Kidney epithelial cell (primary cell): ENCODE results near the gene AAK1. TPM values are rescaled to one million over a fixed set of nuclear protein-coding genes. Genes with fewer than 3 reads are reported as not detected.
"Not testable (repeated sequence)": the region's sequence is repeated elsewhere in the genome, so short reads cannot be mapped to it uniquely, and the experiment has no call there.

ENCODE experiments used
- DNase-seq: peaks from one replicate; pipeline ENCODE4 v3.0.0-alpha.2; 2010; ENCODE audit warnings: low read depth
- H3K27me3 ChIP-seq: 2 replicates; pipeline ENCODE4 v1.6.0; 2011; ENCODE audit warnings: low read length; ENCODE audit not compliant: control insufficient read depth, insufficient read depth
- H3K36me3 ChIP-seq: 2 replicates; pipeline ENCODE4 v1.5.1; 2011; ENCODE audit warnings: low read length; ENCODE audit not compliant: control insufficient read depth, insufficient read depth
- H3K4me3 ChIP-seq: 2 replicates; pipeline ENCODE4 v1.5.1; 2011; ENCODE audit warnings: low read depth, mild to moderate bottlenecking, control low read depth, low read length
- total RNA-seq: library from RNA; depleted of rRNA; stranded (reverse); fragments of >200 nt; gene quantifications from 2 replicates; pipeline ENCODE4 v1.2.3, GENCODE V29; 2015
- TF ChIP-seq, protein P1 (sequence below): IDR thresholded peaks from 2 replicates; pipeline ENCODE4 v1.5.1; 2011; ENCODE audit warnings: mild to moderate bottlenecking, moderate library complexity, low read length, control low read depth, inconsistent platforms; ENCODE audit not compliant: insufficient read depth, poor library complexity, severe bottlenecking

AAK1 gene
- total RNA-seq, 1 donor from 2014 or later = 32.5 TPM

DNA sequence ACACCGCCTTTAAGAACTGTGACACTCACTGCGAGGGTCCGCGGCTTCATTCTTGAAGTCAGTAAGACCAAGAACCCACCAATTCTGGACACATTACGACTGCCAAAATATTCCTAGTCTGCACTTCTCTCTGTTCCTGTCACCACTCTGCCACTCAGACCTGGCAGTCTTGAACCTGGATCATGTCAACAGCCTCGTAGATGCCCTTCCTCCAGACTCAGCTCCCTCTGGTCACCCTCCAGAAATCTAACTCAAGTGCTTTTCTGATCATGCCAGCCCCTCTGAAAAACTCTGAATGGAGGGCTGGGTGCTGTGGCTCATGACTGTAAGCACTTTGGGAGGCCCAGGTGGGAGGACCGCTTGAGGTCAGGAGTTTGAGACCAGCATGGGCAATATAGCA lies 20.3 kb downstream of the AAK1 start:
- Histone ChIP-seq H3K36me3 (no peaks in the 10 kb centered on the region), H3K4me3 (no peak overlapping the region), H3K27me3 (no peaks in the 10 kb centered on the region)
- DNase-seq = no peak
- TF ChIP-seq, protein P1, sequence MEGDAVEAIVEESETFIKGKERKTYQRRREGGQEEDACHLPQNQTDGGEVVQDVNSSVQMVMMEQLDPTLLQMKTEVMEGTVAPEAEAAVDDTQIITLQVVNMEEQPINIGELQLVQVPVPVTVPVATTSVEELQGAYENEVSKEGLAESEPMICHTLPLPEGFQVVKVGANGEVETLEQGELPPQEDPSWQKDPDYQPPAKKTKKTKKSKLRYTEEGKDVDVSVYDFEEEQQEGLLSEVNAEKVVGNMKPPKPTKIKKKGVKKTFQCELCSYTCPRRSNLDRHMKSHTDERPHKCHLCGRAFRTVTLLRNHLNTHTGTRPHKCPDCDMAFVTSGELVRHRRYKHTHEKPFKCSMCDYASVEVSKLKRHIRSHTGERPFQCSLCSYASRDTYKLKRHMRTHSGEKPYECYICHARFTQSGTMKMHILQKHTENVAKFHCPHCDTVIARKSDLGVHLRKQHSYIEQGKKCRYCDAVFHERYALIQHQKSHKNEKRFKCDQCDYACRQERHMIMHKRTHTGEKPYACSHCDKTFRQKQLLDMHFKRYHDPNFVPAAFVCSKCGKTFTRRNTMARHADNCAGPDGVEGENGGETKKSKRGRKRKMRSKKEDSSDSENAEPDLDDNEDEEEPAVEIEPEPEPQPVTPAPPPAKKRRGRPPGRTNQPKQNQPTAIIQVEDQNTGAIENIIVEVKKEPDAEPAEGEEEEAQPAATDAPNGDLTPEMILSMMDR = no peak

DNA sequence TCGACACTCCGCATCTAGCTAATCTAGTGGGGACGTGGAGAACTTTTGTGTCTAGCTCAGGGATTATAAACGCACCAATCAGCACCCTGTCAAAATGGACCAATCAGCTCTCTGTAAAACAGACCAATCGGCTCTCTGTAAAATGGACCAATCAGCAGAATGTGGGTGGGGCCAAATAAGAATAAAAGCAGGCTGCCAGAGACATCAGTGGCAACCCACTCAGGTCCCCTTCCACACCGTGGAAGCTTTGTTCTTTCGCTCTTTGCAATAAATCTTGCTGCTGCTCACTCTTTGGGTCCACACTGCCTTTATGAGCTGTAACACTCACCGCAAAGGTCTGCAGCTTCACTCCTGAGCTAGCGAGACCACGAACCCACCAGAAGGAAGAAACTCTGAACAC lies 20.7 kb downstream of the AAK1 start:
- DNase-seq = not testable (repeated sequence)

DNA sequence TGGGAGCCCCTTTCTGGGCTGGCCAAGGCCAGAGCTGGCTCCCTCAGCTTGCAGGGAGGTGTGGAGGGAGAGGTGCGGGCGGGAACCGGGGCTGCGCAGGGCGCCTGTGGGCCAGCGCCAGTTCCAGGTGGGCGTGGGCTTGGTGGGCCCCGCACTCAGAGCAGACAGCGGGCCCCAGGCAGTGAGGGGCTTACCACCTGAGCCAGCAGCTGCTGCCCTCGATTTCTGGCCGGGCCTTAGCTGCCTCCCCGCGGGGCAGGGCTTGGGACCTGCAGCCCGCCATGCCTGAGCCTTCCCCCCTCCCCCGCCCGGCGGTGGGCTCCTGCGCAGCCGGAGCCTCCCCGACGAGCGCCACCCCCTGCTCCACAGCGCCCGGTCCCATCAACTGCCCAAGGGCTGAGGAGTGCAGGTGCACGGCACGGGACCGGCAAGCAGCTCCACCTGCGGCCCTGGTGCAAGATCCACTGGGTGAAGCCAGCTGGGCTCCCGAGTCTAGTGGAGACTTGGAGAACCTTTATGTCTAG lies 21.5 kb downstream of the AAK1 start:
- H3K27me3 ChIP-seq, H3K4me3 ChIP-seq, DNase-seq, H3K36me3 ChIP-seq: not testable (repeated sequence)

More for the DNA sequence above, 20.7 kb downstream of the AAK1 start:
- H3K4me3 ChIP-seq, H3K36me3 ChIP-seq, H3K27me3 ChIP-seq: not testable (repeated sequence)

DNA sequence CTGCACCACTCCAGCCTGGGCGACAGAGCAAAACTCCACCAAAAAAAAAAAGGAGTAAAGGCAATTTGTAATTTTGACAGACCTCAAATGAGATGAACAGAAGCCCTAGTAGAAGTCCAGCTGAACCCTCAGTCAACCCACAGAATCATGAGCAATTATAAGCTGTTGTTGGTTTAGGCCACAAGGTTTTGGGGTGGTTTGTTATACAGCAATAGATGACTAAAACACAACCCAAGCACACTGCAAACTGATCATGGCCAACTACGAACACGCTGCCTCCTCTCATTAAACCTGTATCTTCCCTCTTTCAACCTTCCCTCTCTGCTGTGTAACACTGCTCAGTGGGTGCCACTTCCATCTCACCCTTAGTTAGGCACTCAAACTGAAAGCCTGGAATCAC lies 22.1 kb downstream of the AAK1 start:
- H3K4me3 ChIP-seq = no peak overlapping the region
- H3K36me3 ChIP-seq = no peaks in the 10 kb centered on the region
- DNase-seq = no peak
- H3K27me3 ChIP-seq = no peaks in the 10 kb centered on the region
- TF ChIP-seq, protein P1 = no peak

DNA sequence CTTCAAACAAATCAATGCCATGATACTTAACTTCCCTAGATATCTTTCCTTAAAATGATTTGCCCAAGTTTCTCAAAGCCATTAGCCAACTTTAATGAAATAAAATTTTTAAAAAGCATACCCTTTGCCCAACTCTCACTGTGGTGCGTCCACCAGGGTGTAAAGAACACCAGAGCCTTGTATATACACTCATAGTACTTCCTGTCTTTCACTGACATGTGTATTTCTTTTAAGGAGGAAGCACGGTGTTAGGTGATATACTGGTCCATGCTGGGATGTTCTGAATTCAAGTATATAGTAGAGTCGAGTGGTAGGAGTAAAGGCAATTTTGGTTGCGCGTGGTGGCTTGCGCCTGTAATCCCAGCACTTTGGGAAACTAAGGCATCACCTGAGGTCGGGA lies 22.7 kb downstream of the AAK1 start:
- TF ChIP-seq, protein P1 = no peak
- DNase-seq = no peak
- no peaks in the 10 kb centered on the region for H3K36me3 ChIP-seq
- no peaks in the 10 kb centered on the region for H3K27me3 ChIP-seq
- no peak overlapping the region for H3K4me3 ChIP-seq

DNA sequence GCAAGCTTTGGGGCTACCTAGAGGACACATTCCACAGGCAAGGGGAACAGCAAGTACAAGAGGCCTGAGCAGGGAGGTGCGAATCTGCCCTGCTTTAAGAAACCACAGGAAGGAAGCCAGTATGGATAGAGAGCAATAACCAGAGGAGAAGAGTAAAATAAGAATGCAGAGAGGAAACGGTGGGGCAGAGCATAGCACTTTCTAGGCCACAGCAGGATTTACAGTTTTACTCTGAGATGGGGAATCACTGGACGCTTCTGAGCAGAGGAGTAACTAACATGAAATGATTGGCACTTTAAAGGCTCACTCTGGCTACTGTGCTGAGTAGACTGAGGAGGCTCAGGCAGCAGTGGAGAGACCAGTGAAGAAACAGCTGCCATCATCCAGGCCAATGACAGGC lies 23.8 kb downstream of the AAK1 start:
- Histone ChIP-seq H3K4me3 (no peak overlapping the region), H3K36me3 (no peaks in the 10 kb centered on the region)
- TF ChIP-seq, protein P1 = no peak

DNA sequence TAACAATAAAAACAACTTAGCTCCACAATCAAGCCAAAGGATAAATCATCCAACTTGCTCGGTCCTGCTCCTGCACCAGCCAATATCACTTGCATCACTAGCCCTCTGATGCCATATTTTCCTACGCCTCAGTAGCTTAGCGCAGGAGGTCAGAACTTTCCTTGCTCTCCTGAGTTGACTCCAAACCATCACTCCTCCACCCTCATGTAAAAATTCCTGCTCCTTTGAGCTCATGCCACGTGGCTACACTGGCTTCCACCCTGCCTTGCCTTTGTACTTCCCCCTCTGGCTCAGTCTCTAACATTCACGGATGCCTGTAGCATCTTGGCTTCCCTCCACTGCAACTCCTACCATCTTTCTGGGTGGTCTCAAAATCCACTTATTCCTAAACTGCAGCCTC lies 25.2 kb downstream of the AAK1 start:
- DNase-seq = no peak
- Histone ChIP-seq H3K4me3 (no peak overlapping the region), H3K36me3 (no peaks in the 10 kb centered on the region), H3K27me3 (no peaks in the 10 kb centered on the region)
- TF ChIP-seq, protein P1 = no peak

More for the DNA sequence above, 23.8 kb downstream of the AAK1 start:
- DNase-seq = no peak
- no peaks in the 10 kb centered on the region for H3K27me3 ChIP-seq
